ENCODE results near the gene SLC35C1. TPM values are rescaled to one million over a fixed set of nuclear protein-coding genes. Genes with fewer than 3 reads are reported as not detected.

Gene SLC35C1
- total and polyA plus RNA-seq, 7 experiments from 2014 or later: 7.9 to 22.8 (median 13.9) TPM

- CTCF ChIA-PET: no interaction called here
- Histone ChIP-seq H3K4me1 (ENCODE audit: control insufficient read depth in 2 of 2, insufficient read depth in 2 of 2, low read length in 2 of 2) (no peaks in the 10 kb centered on the region), H3K9me3 (ENCODE audit: control insufficient read depth in 2 of 3, low read length in 3 of 3) (no peaks in the 10 kb centered on the region), H3K27me3 (ENCODE audit: control insufficient read depth in 2 of 2, insufficient read depth in 2 of 2, low read length in 2 of 2) (no peaks in the 10 kb centered on the region), H3K27ac (ENCODE audit: low read depth, low read length) (no peak overlapping the region), H3K4me3 (ENCODE audit: low read length) (no peak overlapping the region), H3K36me3 (ENCODE audit: control insufficient read depth in 2 of 3, insufficient read depth in 3 of 3, low read length in 3 of 3) (no peaks in the 10 kb centered on the region)
- H3K27me3 Mint-ChIP-seq: peaks cover 0 to 11% (median 0%) of the 10 kb centered on the region in 5 donors
- POLR2A ChIA-PET: no interaction called here
- no peak overlapping the region for H3K27ac Mint-ChIP-seq
- H3K9me3 Mint-ChIP-seq: peaks cover 0 to 2% (median 0%) of the 10 kb centered on the region in 11 donors
- no peak overlapping the region for H3K4me3 Mint-ChIP-seq
- no peak for DNase-seq
- ATAC-seq: no peak
- H3K36me3 Mint-ChIP-seq: no peaks in the 10 kb centered on the region
- intact Hi-C loops (cut with micrococcal nuclease): no loop called here
- peaks cover 0 to 2% (median under 1%) of the 10 kb centered on the region in 7 donors for H3K4me1 Mint-ChIP-seq
Measured at GRCh38 chr11:45765836-45766235, 39.1 kb upstream of the SLC35C1 start.

- no peak overlapping the region for H3K4me3 ChIP-seq (ENCODE audit: low read length)
- ATAC-seq (no peak), DNase-seq (no peak)
- Mint-ChIP-seq H3K27me3 (peaks cover 0 to 11% (median 0%) of the 10 kb centered on the region in 5 donors), H3K27ac (no peak overlapping the region), H3K9me3 (peaks cover 0 to 2% (median 0%) of the 10 kb centered on the region in 11 donors), H3K4me1 (peaks cover 4 to 8% (median 7%) of the 10 kb centered on the region in 7 donors), H3K4me3 (no peak overlapping the region), H3K36me3 (no peaks in the 10 kb centered on the region)
- no peak overlapping the region for H3K27ac ChIP-seq (ENCODE audit: low read depth, low read length)
- intact Hi-C loops (cut with micrococcal nuclease): no loop called here
- no peaks in the 10 kb centered on the region for H3K9me3 ChIP-seq (ENCODE audit: control insufficient read depth in 2 of 3, low read length in 3 of 3)
- no peaks in the 10 kb centered on the region for H3K4me1 ChIP-seq (ENCODE audit: control insufficient read depth in 2 of 2, insufficient read depth in 2 of 2, low read length in 2 of 2)
- ChIA-PET POLR2A (no interaction called here), CTCF (no interaction called here)
- no peaks in the 10 kb centered on the region for H3K36me3 ChIP-seq (ENCODE audit: control insufficient read depth in 2 of 3, insufficient read depth in 3 of 3, low read length in 3 of 3)
- no peaks in the 10 kb centered on the region for H3K27me3 ChIP-seq (ENCODE audit: control insufficient read depth in 2 of 2, insufficient read depth in 2 of 2, low read length in 2 of 2)
Measured at GRCh38 chr11:45766469-45766868, 38.5 kb upstream of the SLC35C1 start.

GRCh38 chr11:45768486-45768885 lies 36.5 kb upstream of the SLC35C1 start:
- H3K27ac ChIP-seq (ENCODE audit: low read depth, low read length): no peak overlapping the region
- peaks cover 7 to 15% of the 10 kb centered on the region in 2 donors for H3K4me1 ChIP-seq (ENCODE audit: control insufficient read depth in 2 of 2, insufficient read depth in 2 of 2, low read length in 2 of 2)
- Mint-ChIP-seq H3K4me3 (no peak overlapping the region), H3K27ac (no peak overlapping the region), H3K36me3 (no peaks in the 10 kb centered on the region), H3K4me1 (peaks cover 6 to 16% (median 12%) of the 10 kb centered on the region in 7 donors), H3K9me3 (peaks cover 0 to 2% (median 0%) of the 10 kb centered on the region in 11 donors), H3K27me3 (peaks cover 0 to 8% (median 0%) of the 10 kb centered on the region in 5 donors)
- ChIA-PET POLR2A (no interaction called here), CTCF (no interaction called here)
- ATAC-seq: no peak
- no peaks in the 10 kb centered on the region for H3K9me3 ChIP-seq (ENCODE audit: control insufficient read depth in 2 of 3, low read length in 3 of 3)
- DNase-seq: no peak
- no peak overlapping the region for H3K4me3 ChIP-seq (ENCODE audit: low read length)
- H3K36me3 ChIP-seq (ENCODE audit: control insufficient read depth in 2 of 3, insufficient read depth in 3 of 3, low read length in 3 of 3): no peaks in the 10 kb centered on the region
- H3K27me3 ChIP-seq (ENCODE audit: control insufficient read depth in 2 of 2, insufficient read depth in 2 of 2, low read length in 2 of 2): no peaks in the 10 kb centered on the region
- intact Hi-C loops (cut with micrococcal nuclease): no loop called here

- Mint-ChIP-seq H3K27me3 (peaks cover 0 to 6% (median 0%) of the 10 kb centered on the region in 5 donors), H3K36me3 (no peaks in the 10 kb centered on the region), H3K4me3 (peak overlapping the region in 1 of 10 donors; percentile 0), H3K9me3 (peaks cover 0 to under 1% (median 0%) of the 10 kb centered on the region in 11 donors), H3K27ac (no peak overlapping the region), H3K4me1 (peaks cover 6 to 16% (median 12%) of the 10 kb centered on the region in 7 donors)
- H3K36me3 ChIP-seq (ENCODE audit: control insufficient read depth in 2 of 3, insufficient read depth in 3 of 3, low read length in 3 of 3): no peaks in the 10 kb centered on the region
- H3K27ac ChIP-seq (ENCODE audit: low read depth, low read length): no peak overlapping the region
- DNase-seq (no peak), ATAC-seq (no peak)
- CTCF ChIA-PET: no interaction called here
- H3K27me3 ChIP-seq (ENCODE audit: control insufficient read depth in 2 of 2, insufficient read depth in 2 of 2, low read length in 2 of 2): no peaks in the 10 kb centered on the region
- H3K4me3 ChIP-seq (ENCODE audit: low read length): no peak overlapping the region
- no peaks in the 10 kb centered on the region for H3K9me3 ChIP-seq (ENCODE audit: control insufficient read depth in 2 of 3, low read length in 3 of 3)
- intact Hi-C loops (cut with micrococcal nuclease): loop anchor here in 1 of 2 donors (5.0 to 10.0 kb wide), 3 partner anchors 113 to 413 kb away; no protein-coding TSS in a partner anchor
- POLR2A ChIA-PET: no interaction called here
- H3K4me1 ChIP-seq (ENCODE audit: control insufficient read depth in 2 of 2, insufficient read depth in 2 of 2, low read length in 2 of 2): peaks cover 7 to 15% of the 10 kb centered on the region in 2 donors
Measured at GRCh38 chr11:45769960-45770359, 35.0 kb upstream of the SLC35C1 start.

- peak; percentile 81 for ATAC-seq
- H3K27me3 ChIP-seq (ENCODE audit: control insufficient read depth in 2 of 2, insufficient read depth in 2 of 2, low read length in 2 of 2): no peaks in the 10 kb centered on the region
- no peaks in the 10 kb centered on the region for H3K9me3 Mint-ChIP-seq
- H3K4me1 ChIP-seq (ENCODE audit: control insufficient read depth in 2 of 2, insufficient read depth in 2 of 2, low read length in 2 of 2): peaks cover 7 to 15% of the 10 kb centered on the region in 2 donors
- ChIA-PET POLR2A (interaction anchor here (0.8 to 1.2 kb wide), 3 partner anchors 30 to 86 kb away, joined by 3 to 6 read pairs (median 3); partner anchors contain the start of gene SLC35C1), CTCF (interaction anchor here (0.7 to 1.7 kb wide), 13 partner anchors 11 to 431 kb away, joined by 3 to 8 read pairs (median 5); partner anchors contain the start of gene SLC35C1)
- H3K36me3 ChIP-seq (ENCODE audit: control insufficient read depth in 2 of 3, insufficient read depth in 3 of 3, low read length in 3 of 3): no peaks in the 10 kb centered on the region
- H3K27ac ChIP-seq (ENCODE audit: low read depth, low read length): peak overlapping the region; percentile 54
- H3K4me3 ChIP-seq (ENCODE audit: low read length): peak overlapping the region; percentile 83
- peak overlapping the region; percentile 26 to 84 (median 72) for H3K27ac Mint-ChIP-seq
- intact Hi-C loops (cut with micrococcal nuclease): loop anchor here (1.0 to 10.0 kb wide), 8 partner anchors 34 to 414 kb away; partner anchors contain the start of genes SLC35C1 (in 2 of the 2) and CRY2 (in 1 of the 2)
- H3K4me1 Mint-ChIP-seq: peaks cover 6 to 16% (median 12%) of the 10 kb centered on the region in 7 donors
- peaks cover 0 to 2% (median 0%) of the 10 kb centered on the region in 5 donors for H3K27me3 Mint-ChIP-seq
- no peaks in the 10 kb centered on the region for H3K9me3 ChIP-seq (ENCODE audit: control insufficient read depth in 2 of 3, low read length in 3 of 3)
- H3K36me3 Mint-ChIP-seq: no peaks in the 10 kb centered on the region
- peak in 8 of 9 donors; percentile 41 to 78 (median 64) for DNase-seq
- peak overlapping the region; percentile 85 to 99 (median 92) for H3K4me3 Mint-ChIP-seq
Measured at GRCh38 chr11:45771193-45771565, 33.8 kb upstream of the SLC35C1 start.

- Histone ChIP-seq H3K27ac (ENCODE audit: low read depth, low read length) (peak overlapping the region; percentile 54), H3K4me1 (ENCODE audit: control insufficient read depth in 2 of 2, insufficient read depth in 2 of 2, low read length in 2 of 2) (peaks cover 7 to 15% of the 10 kb centered on the region in 2 donors), H3K36me3 (ENCODE audit: control insufficient read depth in 2 of 3, insufficient read depth in 3 of 3, low read length in 3 of 3) (no peaks in the 10 kb centered on the region), H3K27me3 (ENCODE audit: control insufficient read depth in 2 of 2, insufficient read depth in 2 of 2, low read length in 2 of 2) (no peaks in the 10 kb centered on the region), H3K9me3 (ENCODE audit: control insufficient read depth in 2 of 3, low read length in 3 of 3) (no peaks in the 10 kb centered on the region), H3K4me3 (ENCODE audit: low read length) (peak overlapping the region; percentile 83)
- POLR2A ChIA-PET: interaction anchor here (0.8 to 1.2 kb wide), 3 partner anchors 30 to 85 kb away, joined by 3 to 6 read pairs (median 3); partner anchors contain the start of gene SLC35C1
- Mint-ChIP-seq H3K27ac (peak overlapping the region; percentile 26 to 84 (median 72)), H3K9me3 (no peaks in the 10 kb centered on the region), H3K4me3 (peak overlapping the region; percentile 85 to 99 (median 92)), H3K36me3 (no peaks in the 10 kb centered on the region), H3K4me1 (peaks cover 6 to 16% (median 12%) of the 10 kb centered on the region in 7 donors), H3K27me3 (peaks cover 0 to 5% (median 0%) of the 10 kb centered on the region in 5 donors)
- ATAC-seq (peak; percentile 91), DNase-seq (peak; percentile 57 to 86 (median 70))
- intact Hi-C loops (cut with micrococcal nuclease): loop anchor here (1.0 to 10.0 kb wide), 9 partner anchors 33 to 432 kb away; partner anchors contain the start of genes SLC35C1 (in 2 of the 2) and CRY2 (in 1 of the 2)
- CTCF ChIA-PET: interaction anchor here (0.7 to 1.7 kb wide), 13 partner anchors 10 to 432 kb away, joined by 3 to 8 read pairs (median 5); partner anchors contain the start of gene SLC35C1
Measured at GRCh38 chr11:45771566-45772448, 33.1 kb upstream of the SLC35C1 start.

All from naive thymus-derived CD4-positive, alpha-beta T cell (primary cell).